HG02763 (cell line): Measurements from ENCODE around the gene SUN1.
A peak's percentile ranks its signal among the peaks of the same experiment; 100 is the strongest.
"Not testable (repeated sequence)": the region's sequence is repeated elsewhere in the genome, so short reads cannot be mapped to it uniquely, and the experiment has no call there.

Experiments used
- ATAC-seq: cut with Tn5 transposase; IDR thresholded peaks from one replicate; pipeline ENCODE4 v1.9.1; 2021; ENCODE audit warnings: mild to moderate bottlenecking, moderate library complexity; ENCODE audit not compliant: unreplicated experiment

SUN1 gene

DNA sequence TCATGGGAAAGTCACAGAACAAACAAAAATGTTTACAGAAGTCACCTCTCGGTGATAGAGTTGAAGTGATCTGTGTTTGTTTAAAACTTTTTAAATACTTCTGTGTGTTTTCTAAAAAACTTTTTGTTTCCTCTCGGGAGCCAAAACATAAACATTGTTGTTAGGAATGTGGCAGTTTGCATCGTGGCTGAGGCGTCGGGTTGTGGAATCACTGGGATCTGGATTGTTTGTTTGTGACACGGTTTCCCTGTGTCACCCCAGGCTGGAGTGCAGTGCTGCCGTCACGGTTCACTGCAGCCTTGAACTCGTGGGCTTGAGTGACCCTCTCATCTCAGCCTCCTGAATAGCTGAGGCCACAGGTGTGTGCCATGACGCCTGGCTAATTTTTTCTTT lies 29.0 kb upstream of the SUN1 start:
- ATAC-seq, result no peak

GRCh38 chr7:803796-804195 lies 28.5 kb upstream of the SUN1 start:
- not testable (repeated sequence) for ATAC-seq

- ATAC-seq, result no peak
Measured at GRCh38 chr7:805261-805660, 27.0 kb upstream of the SUN1 start.

- no peak for ATAC-seq
Measured at GRCh38 chr7:815284-816216, 16.7 kb upstream of the SUN1 start.

GRCh38 chr7:816300-816750 lies 16.0 kb upstream of the SUN1 start:
- peak; percentile 92 for ATAC-seq

DNA sequence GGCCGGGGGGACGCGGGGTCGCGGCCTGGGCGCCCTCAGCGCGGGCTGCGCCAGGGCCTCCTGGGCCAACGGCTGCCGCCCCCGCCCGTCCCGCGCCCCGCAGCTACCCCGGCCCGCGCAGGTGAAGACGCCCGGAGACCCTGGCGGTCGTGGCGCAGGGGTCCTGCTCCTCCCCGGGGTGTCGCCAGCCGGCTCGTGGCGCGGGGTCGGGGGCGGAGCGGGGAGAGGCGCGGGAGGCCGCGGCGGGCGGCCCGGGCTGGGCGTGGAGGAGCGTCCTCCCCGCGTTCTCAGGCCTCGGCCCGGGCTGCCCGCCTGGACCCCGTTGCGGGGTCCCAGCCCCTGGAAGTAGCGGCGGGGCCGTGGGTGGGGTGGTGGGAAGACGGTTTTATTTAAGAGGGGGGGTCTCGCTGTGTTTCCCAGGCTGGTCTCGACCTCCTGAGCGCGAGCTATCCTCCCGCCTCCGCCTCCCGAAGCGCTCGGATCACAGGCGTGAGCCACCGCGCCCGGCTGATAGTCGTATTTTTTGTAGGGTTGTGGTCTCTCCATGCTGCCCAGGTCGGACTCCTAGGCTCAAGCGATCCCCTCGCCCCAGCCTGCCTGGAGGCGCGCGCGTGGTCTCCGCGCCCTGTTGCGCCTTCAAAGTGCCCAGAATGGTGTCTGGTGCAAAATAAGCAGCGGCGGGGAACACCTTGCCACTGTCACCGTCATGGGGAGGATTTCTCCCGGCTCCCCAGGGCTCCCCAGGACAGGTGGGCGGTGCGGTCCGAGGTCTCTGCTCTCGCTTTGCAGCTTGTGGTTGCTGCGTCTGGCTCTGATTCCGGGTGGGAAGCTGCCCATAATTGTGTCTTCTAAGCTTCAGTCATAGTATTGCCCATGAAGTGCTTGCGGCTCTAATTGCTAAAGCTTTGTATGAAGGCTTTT lies 15.3 kb upstream of the SUN1 start:
- ATAC-seq, result peak; percentile 7

GRCh38 chr7:818031-818699 lies 14.1 kb upstream of the SUN1 start:
- ATAC-seq, result no peak

DNA sequence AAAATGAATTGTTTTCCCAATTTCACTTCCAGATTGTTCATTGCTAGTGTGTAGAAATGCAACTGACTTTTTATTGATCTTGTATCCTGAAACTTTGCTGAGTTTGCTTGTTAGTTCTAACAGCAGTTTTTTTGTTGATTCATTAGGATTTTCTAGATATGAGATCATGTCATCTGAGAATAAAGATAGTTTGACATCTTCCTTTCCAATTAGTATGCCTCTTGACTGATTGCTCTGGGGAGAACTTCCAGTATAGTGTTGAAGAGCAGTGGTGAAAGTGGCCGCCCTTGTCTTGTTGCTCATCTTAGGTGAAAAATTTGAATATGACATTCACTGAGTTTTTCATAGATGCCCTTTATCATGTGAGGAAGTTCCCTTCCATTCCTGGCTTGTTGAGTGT lies 11.9 kb upstream of the SUN1 start:
- ATAC-seq, result no peak

GRCh38 chr7:821688-822087 lies 10.6 kb upstream of the SUN1 start:
- no peak for ATAC-seq

GRCh38 chr7:822692-823276 lies 9.5 kb upstream of the SUN1 start:
- no peak for ATAC-seq

DNA sequence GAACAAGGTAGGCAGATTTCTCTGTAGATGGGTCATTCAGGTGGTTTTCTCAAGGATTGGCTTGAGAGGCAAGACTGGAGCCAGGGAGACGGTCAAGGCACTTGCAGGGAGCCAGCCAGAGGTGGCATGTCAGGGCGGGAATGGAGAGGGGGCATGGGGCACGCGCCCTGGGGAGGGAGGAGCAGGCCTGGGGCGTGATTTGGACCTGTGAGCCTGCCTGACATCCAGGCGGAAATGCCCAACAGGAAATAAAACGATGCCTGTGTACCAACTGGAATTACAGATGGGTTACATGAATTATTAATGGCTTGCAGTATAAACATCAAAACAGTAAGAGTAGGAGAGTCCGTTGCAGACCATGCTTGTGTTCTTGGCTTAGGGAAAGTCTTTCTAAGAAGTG lies 8.6 kb upstream of the SUN1 start:
- no peak for ATAC-seq

DNA sequence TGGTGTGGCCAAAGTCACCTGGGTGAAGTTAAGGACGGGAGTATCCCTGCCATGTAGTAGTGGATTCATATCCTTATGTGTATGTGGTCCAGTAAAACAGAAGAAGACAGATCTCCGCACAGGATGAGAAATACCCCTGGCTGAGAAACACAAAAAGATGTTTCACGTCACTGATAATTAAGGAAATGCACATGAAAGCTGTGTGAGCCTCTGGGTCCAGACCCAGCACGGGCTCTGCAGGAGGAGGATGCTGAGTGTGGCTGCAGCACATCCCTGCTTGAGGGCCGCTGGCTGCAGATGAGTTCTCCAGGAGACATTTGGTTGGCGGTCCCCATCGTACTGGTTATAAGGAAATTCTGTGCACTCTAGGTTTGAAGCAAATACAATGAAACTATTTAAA lies 8.2 kb upstream of the SUN1 start:
- no peak for ATAC-seq

GRCh38 chr7:824664-825063 lies 7.6 kb upstream of the SUN1 start:
- no peak for ATAC-seq

DNA sequence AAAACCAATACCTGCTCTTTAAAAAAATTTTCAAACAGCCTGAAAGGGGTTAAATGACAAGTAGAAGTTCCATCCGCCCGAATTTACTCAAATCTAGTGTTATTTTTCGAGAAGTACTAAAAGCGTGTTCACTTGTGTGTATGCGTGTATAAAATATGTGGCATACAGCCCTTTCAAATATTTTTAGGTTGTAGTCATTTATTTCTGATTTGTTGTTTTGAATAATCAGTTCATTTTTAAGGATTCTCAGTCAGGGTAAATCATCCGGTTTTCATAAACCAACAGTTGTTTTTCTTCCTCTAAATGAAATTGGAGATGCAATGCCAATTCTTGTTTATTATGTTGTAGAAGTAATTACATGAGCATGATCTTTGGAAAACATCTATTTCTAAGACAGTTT lies 6.9 kb upstream of the SUN1 start:
- ATAC-seq, result no peak

DNA sequence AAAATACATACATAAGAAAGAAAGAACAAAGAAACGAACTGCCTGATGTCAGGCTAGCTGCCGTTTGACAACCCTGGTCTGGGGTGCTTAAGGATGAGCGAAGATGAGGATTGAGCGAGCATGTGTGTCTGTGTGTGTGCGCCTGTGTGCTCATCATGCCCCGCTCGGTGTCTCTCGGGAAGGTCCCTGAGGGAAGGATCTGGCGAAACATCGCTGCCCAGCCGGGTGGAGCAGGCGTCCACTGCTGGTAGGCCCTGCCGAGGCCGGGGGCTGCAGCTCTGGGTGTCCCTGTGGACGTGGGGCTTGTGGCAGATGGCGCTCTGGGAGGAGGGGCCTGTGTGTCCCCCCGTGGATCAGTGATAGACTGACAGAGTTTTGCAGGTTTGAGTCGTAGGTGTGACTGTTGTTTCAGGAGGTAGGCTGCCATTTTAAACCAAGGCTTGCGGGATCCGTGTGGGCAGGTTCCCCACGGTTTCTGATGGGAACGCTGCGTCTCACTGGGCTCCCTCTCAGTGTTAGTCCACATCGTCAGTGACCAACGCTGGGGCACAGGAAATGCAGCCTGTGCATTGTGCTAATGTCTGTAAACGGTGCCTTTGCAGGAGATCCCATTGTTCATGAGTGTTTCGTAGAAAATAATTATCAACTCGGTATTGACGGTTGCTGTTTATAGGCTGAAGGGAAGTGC lies 5.9 kb upstream of the SUN1 start:
- ATAC-seq, result no peak

DNA sequence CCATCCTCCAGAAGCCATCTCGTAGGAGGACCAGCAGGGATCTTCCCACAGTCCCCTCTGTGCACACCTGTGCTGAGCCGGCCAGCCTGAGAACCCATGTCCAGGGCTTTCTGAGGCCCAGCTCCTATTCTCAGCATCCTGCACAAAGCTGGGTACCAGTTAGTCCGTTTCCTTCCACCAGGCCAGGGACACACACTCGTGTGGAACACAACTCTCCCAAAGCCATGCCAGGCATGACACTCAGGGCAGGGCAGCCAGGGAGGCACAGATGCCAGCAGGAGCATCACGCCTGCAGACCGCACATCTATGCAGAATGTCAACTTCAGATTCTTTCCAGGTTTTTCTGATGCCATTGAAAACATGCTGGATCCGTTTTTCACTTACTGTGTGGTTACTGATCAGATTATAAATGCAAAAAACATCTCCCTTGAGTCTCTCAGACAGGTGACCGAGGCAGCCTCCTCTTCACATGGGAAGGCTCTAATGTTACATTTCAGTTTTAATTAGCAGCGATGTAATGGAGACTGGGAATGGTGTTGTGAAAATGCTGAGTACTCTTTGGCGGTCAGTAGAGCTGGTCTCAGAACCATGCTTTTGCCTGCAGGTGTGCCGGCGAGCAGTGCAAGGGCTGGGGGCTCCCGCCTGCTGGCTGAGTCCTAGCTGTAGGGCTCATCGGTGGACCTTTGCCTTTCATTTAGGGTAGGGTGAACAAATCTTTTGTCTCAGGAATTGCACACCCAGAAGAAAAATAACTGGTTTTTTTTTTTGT lies 3.3 kb upstream of the SUN1 start:
- no peak for ATAC-seq

DNA sequence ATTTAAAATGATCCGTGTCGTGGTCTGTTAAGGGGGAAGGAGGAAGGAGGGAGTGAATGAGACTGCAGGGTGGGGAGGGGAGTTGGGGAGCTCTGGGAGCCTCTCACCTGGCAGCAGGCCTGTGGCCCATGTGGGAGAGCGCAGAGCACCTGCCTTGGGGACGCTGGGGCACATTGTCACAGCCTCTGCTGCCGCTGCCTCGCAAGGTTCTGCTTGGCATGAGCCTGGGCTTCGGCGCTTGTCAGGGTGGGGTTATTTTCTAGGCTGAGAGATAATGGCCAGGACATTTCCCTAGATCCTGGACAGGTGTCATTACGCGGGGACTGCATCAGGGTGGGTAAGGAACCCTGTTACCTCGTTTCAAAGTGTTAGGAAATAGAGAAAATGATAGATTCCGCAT lies 2.2 kb upstream of the SUN1 start:
- no peak for ATAC-seq

DNA sequence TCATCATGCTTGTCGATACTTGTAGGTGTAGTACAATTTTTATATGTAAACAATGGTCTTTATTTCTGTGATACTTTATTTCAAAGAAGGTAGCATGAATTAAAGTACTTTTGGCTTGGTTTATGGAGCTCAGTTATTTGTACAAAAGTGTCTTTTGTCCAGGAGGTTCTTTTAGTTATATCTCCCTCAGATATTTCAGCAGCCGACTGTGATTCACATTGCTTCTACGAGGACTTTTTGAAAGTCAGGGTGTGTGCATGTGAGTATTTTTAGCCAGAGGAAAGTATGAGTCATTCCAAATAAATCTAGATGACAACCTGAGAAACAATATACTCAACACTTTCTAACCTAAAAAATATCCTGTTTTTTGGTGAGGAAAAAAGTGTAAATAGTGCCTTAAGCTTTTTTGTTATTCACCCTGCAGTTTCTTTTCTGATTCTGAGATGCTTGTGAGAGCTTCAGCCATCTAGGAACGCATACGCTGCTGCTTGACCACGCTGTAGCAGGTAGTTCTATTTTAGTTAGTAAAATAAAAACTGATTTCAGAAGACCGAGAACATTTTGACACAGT lies 595 bp upstream of the SUN1 start:
- peak; percentile 57 for ATAC-seq

GRCh38 chr7:832968-833424 lies 720 bp downstream of the SUN1 start:
- ATAC-seq, result no peak
